Tibial nerve (tissue), 4 donors: ENCODE measurements around the gene SIRPA. TPM values are rescaled to one million over a fixed set of nuclear protein-coding genes. Genes with fewer than 3 reads are reported as not detected.

Experiments used
- DNase-seq, 2 donors: peaks; one replicate each; pipeline ENCODE4 v3.0.0-alpha.2; 2019; ENCODE audit warnings: low spot score in 2 of 2
- H3K27ac ChIP-seq, 4 donors: fragments of 200-600 bp; sonication (generic) in 3 of 4; one replicate each; pipeline ENCODE4 v1.5.1; 2017 to 2019; ENCODE audit warnings: mild to moderate bottlenecking in 1 of 4
- H3K27me3 ChIP-seq, 2 donors: fragments of 200-600 bp; sonication (generic) in 1 of 2; one replicate each; pipeline versions ENCODE4 v1.5.1 to v1.6.0; 2017 to 2019
- H3K36me3 ChIP-seq, 3 donors: fragments of 200-600 bp; sonication (generic); one replicate each; pipeline ENCODE4 v1.5.1; 2018 to 2019
- H3K4me1 ChIP-seq, 4 donors: fragments of 200-600 bp; sonication (generic) in 3 of 4; one replicate each; pipeline ENCODE4 v1.5.1; 2017 to 2019
- H3K4me3 ChIP-seq, 4 donors: fragments of 200-600 bp; sonication (generic) in 3 of 4; one replicate each; pipeline ENCODE4 v1.5.1; 2017 to 2019; ENCODE audit warnings: mild to moderate bottlenecking in 1 of 4, moderate library complexity in 1 of 4
- H3K9me3 ChIP-seq, 4 donors: fragments of 200-600 bp; sonication (generic) in 3 of 4; one replicate each; pipeline ENCODE4 v1.5.1; 2017 to 2019
- CTCF ChIP-seq, 5 experiments: fragments of 200-600 bp in 3 of 5; fragments of 450-650 bp in 2 of 5; sonication (generic) in 3 of 5; IDR thresholded peaks; one replicate each; pipeline ENCODE4 v1.5.1; 2016 to 2019; ENCODE audit warnings: antibody characterized with exemption in 5 of 5, mild to moderate bottlenecking in 3 of 5, moderate library complexity in 2 of 5
- EP300 ChIP-seq, 2 donors: sonication (generic); formaldehyde crosslinking; IDR thresholded peaks; one replicate each; pipeline ENCODE4 v1.6.1; 2017; ENCODE audit warnings: antibody characterized with exemption in 2 of 2, mild to moderate bottlenecking in 1 of 2
- POLR2A ChIP-seq, 2 donors: fragments of 450-650 bp; IDR thresholded peaks; one replicate each; pipeline ENCODE4 v1.6.1; 2017; ENCODE audit warnings: antibody characterized with exemption in 2 of 2, mild to moderate bottlenecking in 2 of 2, moderate library complexity in 2 of 2
- WGBS, 2 donors: methylation state at CpG; one replicate each; pipeline ENCODE4 v1.1.5; 2018; 5-methylcytosine and 5-hydroxymethylcytosine counted together
- total RNA-seq, 4 donors: library from RNA; depleted of rRNA; stranded (reverse); fragments of >200 nt; gene quantifications; one replicate each; pipeline ENCODE4 v1.1.0, GENCODE V29; 2016

Gene SIRPA
- total RNA-seq, 4 donors from 2014 or later, result 31.7 to 53.0 (median 41.1) TPM

GRCh38 chr20:1928782-1929181 lies 33.6 kb downstream of the SIRPA start:
- no peak overlapping the region for H3K4me3 ChIP-seq
- H3K27ac ChIP-seq, result no peak overlapping the region
- peaks cover 0 to 11% (median 0%) of the 10 kb centered on the region in 4 donors for H3K4me1 ChIP-seq
- H3K27me3 ChIP-seq, result no peaks in the 10 kb centered on the region
- 89 to 91% methylated on average over 7 of the region's 7 CpGs for WGBS, 2 donors
- H3K9me3 ChIP-seq, result no peaks in the 10 kb centered on the region
- TF ChIP-seq POLR2A (IDR thresholded peaks at IDR 0.05), result no peak
- TF ChIP-seq EP300 (IDR thresholded peaks at IDR 0.05), result no peak
- TF ChIP-seq CTCF (IDR thresholded peaks at IDR 0.05), result no peak
- no peak for DNase-seq
- peaks cover 0 to 46% (median 0%) of the 10 kb centered on the region in 3 donors for H3K36me3 ChIP-seq

GRCh38 chr20:1929460-1929859 lies 34.3 kb downstream of the SIRPA start:
- Histone ChIP-seq H3K4me3 (no peak overlapping the region), H3K27me3 (no peaks in the 10 kb centered on the region), H3K36me3 (peaks cover 0 to 41% (median 0%) of the 10 kb centered on the region in 3 donors), H3K4me1 (peaks cover 0 to 17% (median 0%) of the 10 kb centered on the region in 4 donors), H3K9me3 (no peaks in the 10 kb centered on the region), H3K27ac (no peak overlapping the region)
- no peak for DNase-seq
- WGBS, 2 donors, result 65 to 72% methylated on average over 3 of the region's 3 CpGs
- TF ChIP-seq EP300 (IDR thresholded peaks at IDR 0.05), result no peak
- no peak for TF ChIP-seq POLR2A (IDR thresholded peaks at IDR 0.05)
- no peak for TF ChIP-seq CTCF (IDR thresholded peaks at IDR 0.05)

- Histone ChIP-seq H3K27ac (no peak overlapping the region), H3K4me3 (no peak overlapping the region), H3K36me3 (peaks cover 0 to 41% (median 0%) of the 10 kb centered on the region in 3 donors), H3K27me3 (no peaks in the 10 kb centered on the region), H3K4me1 (peaks cover 0 to 24% (median 0%) of the 10 kb centered on the region in 4 donors), H3K9me3 (no peaks in the 10 kb centered on the region)
- TF ChIP-seq CTCF (IDR thresholded peaks at IDR 0.05), result no peak
- TF ChIP-seq EP300 (IDR thresholded peaks at IDR 0.05), result no peak
- TF ChIP-seq POLR2A (IDR thresholded peaks at IDR 0.05), result no peak
- WGBS, 2 donors, result 86 to 89% methylated on average over 6 of the region's 6 CpGs
- DNase-seq, result no peak
These were observed 35.0 kb downstream of the SIRPA start for GRCh38 chr20:1930165-1930564.

- Histone ChIP-seq H3K4me1 (peaks cover 0 to 25% (median 0%) of the 10 kb centered on the region in 4 donors), H3K27me3 (no peaks in the 10 kb centered on the region), H3K36me3 (peaks cover 0 to 46% (median 0%) of the 10 kb centered on the region in 3 donors), H3K27ac (no peak overlapping the region), H3K9me3 (no peaks in the 10 kb centered on the region), H3K4me3 (no peak overlapping the region)
- no peak for TF ChIP-seq POLR2A (IDR thresholded peaks at IDR 0.05)
- TF ChIP-seq CTCF (IDR thresholded peaks at IDR 0.05), result no peak
- no peak for TF ChIP-seq EP300 (IDR thresholded peaks at IDR 0.05)
- DNase-seq, result no peak
- WGBS, 2 donors, result 82% methylated on average over 5 of the region's 5 CpGs
These were observed 36.6 kb downstream of the SIRPA start for GRCh38 chr20:1931830-1932229.

GRCh38 chr20:1932971-1933370 lies 37.8 kb downstream of the SIRPA start:
- WGBS, 2 donors, result 76 to 83% methylated on average over 2 of the region's 2 CpGs
- no peaks in the 10 kb centered on the region for H3K9me3 ChIP-seq
- no peak for DNase-seq
- H3K27me3 ChIP-seq, result no peaks in the 10 kb centered on the region
- H3K4me1 ChIP-seq, result peaks cover 0 to 18% (median 0%) of the 10 kb centered on the region in 4 donors
- H3K4me3 ChIP-seq, result no peak overlapping the region
- H3K27ac ChIP-seq, result peak overlapping the region in 1 of 4 donors; percentile 56
- H3K36me3 ChIP-seq, result peaks cover 0 to 51% (median 0%) of the 10 kb centered on the region in 3 donors
- no peak for TF ChIP-seq CTCF (IDR thresholded peaks at IDR 0.05)
- no peak for TF ChIP-seq POLR2A (IDR thresholded peaks at IDR 0.05)
- no peak for TF ChIP-seq EP300 (IDR thresholded peaks at IDR 0.05)
